Measurements from ENCODE around the gene OR52K2.

Gene OR52K2

GRCh38 chr11:4430051-4430450, 19.0 kb upstream of the OR52K2 start:
- TF ChIP-seq POU6F1 (CRISPR knock-in tag; IDR thresholded peaks at IDR 0.05; ENCODE audit: borderline replicate concordance, low read depth) (no peak), ZNF8 (CRISPR knock-in tag; IDR thresholded peaks at IDR 0.05) (no peak), ZFP3 (CRISPR knock-in tag; IDR thresholded peaks at IDR 0.05) (no peak), GLIS3 (CRISPR knock-in tag; IDR thresholded peaks at IDR 0.05) (no peak), ESRRG (CRISPR knock-in tag; IDR thresholded peaks at IDR 0.05) (no peak), TOX (CRISPR knock-in tag; IDR thresholded peaks at IDR 0.05; ENCODE audit: borderline replicate concordance) (no peak)
- no peak for ATAC-seq

GRCh38 chr11:4433856-4434255, 15.2 kb upstream of the OR52K2 start:
- no peak for TF ChIP-seq ZC3H10 (CRISPR knock-in tag; IDR thresholded peaks at IDR 0.05)
- no peak for TF ChIP-seq TCF4 (CRISPR knock-in tag; IDR thresholded peaks at IDR 0.05; ENCODE audit: borderline replicate concordance)
- no peak for ATAC-seq

GRCh38 chr11:4436411-4436810, 12.7 kb upstream of the OR52K2 start:
- TF ChIP-seq TSHZ2 (CRISPR knock-in tag; IDR thresholded peaks at IDR 0.05) (no peak), SNAI2 (CRISPR knock-in tag; IDR thresholded peaks at IDR 0.05) (no peak), ARNTL (CRISPR knock-in tag; IDR thresholded peaks at IDR 0.05; ENCODE audit: borderline replicate concordance, low read depth) (no peak), ESRRG (CRISPR knock-in tag; IDR thresholded peaks at IDR 0.05) (no peak), GLIS3 (CRISPR knock-in tag; IDR thresholded peaks at IDR 0.05) (no peak), RARB (CRISPR knock-in tag; IDR thresholded peaks at IDR 0.05) (no peak)
- ATAC-seq = no peak

- no peak for ATAC-seq
- TF ChIP-seq ARNTL (CRISPR knock-in tag; IDR thresholded peaks at IDR 0.05; ENCODE audit: borderline replicate concordance, low read depth) (no peak), ISL1 (CRISPR knock-in tag; IDR thresholded peaks at IDR 0.05) (no peak), PATZ1 (CRISPR knock-in tag; IDR thresholded peaks at IDR 0.05; ENCODE audit: borderline replicate concordance) (no peak), ZC3H10 (CRISPR knock-in tag; IDR thresholded peaks at IDR 0.05) (no peak), ZFP30 (CRISPR knock-in tag; IDR thresholded peaks at IDR 0.05) (no peak), OSR1 (CRISPR knock-in tag; IDR thresholded peaks at IDR 0.05) (no peak), ZFP3 (CRISPR knock-in tag; IDR thresholded peaks at IDR 0.05) (no peak), ESRRG (CRISPR knock-in tag; IDR thresholded peaks at IDR 0.05) (no peak), RARB (CRISPR knock-in tag; IDR thresholded peaks at IDR 0.05) (no peak)
Measured at GRCh38 chr11:4441515-4441914, 7.6 kb upstream of the OR52K2 start.

GRCh38 chr11:4443232-4443891, 5.7 kb upstream of the OR52K2 start:
- ATAC-seq = no peak
- TF ChIP-seq TSHZ2 (CRISPR knock-in tag; IDR thresholded peaks at IDR 0.05) (no peak), POU6F1 (CRISPR knock-in tag; IDR thresholded peaks at IDR 0.05; ENCODE audit: borderline replicate concordance, low read depth) (no peak), ARNTL (CRISPR knock-in tag; IDR thresholded peaks at IDR 0.05; ENCODE audit: borderline replicate concordance, low read depth) (no peak), OSR1 (CRISPR knock-in tag; IDR thresholded peaks at IDR 0.05) (no peak), CREB5 (CRISPR knock-in tag; IDR thresholded peaks at IDR 0.05; ENCODE audit: low read depth) (no peak), CSRNP3 (CRISPR knock-in tag; IDR thresholded peaks at IDR 0.05) (no peak), RARB (CRISPR knock-in tag; IDR thresholded peaks at IDR 0.05) (no peak), ZNF8 (CRISPR knock-in tag; IDR thresholded peaks at IDR 0.05) (no peak), BACH2 (CRISPR knock-in tag; IDR thresholded peaks at IDR 0.05; ENCODE audit: borderline replicate concordance) (no peak)

All from SK-N-SH treated with all-trans-retinoic acid at 6 μM for 48 hours (cell line).